ENCODE measurements around the gene FOXRED2. TPM values are rescaled to one million over a fixed set of nuclear protein-coding genes. Genes with fewer than 3 reads are reported as not detected.

Gene FOXRED2
- total and polyA plus RNA-seq, 2 donors (not counting 1 experiment from before 2014, with no cell fraction given), result 0.86 to 7.4 TPM

DNA sequence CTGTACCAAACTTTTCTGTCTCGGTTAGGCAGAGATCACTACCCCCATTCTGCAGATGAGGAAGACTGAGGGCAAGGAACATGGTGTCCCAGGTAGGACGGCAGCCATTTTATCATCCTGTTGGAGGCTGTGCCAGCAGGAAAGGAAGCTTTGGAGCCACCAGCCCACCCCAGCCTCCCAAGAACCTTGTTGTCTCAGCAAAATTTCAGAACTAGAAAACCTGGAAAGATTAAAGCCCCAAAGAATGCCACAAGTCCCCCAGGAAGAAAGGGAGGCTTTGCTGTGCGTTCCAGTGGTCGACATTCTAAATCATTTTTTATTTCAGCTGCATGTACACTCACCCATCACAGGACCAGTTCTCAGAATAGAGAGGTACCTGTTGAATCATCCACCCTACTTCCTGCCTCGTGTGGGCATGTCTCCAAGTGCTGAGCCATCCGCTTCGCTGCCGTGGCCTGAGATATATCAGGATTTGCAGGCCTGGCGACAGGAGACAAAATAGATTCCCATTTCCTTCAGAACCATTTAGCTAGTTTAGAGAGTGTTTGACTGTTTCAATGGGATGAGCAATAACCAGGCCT is 35.1 kb upstream of the FOXRED2 start:
- ATAC-seq (ENCODE audit: low read depth) (no peak), DNase-seq (no peak)
- Mint-ChIP-seq H3K27ac (no peak overlapping the region), H3K27me3 (peaks cover 9% of the 10 kb centered on the region), H3K4me1 (peaks cover 2% of the 10 kb centered on the region), H3K4me3 (no peak overlapping the region), H3K9me3 (ENCODE audit: insufficient read depth) (no peaks in the 10 kb centered on the region)
- intact Hi-C loops (cut with micrococcal nuclease), result no loop called here
- H3K4me2 ChIP-seq (replicated peaks; ENCODE audit: low read depth, low read length, poor library complexity, severe bottlenecking), result no peak overlapping the region
- peaks cover 0 to 8% of the 10 kb centered on the region in 2 donors for H3K4me1 ChIP-seq (ENCODE audit: control insufficient read depth in 2 of 2, insufficient read depth in 2 of 2, low read length in 2 of 2)
- H3K36me3 ChIP-seq (replicated peaks in 1 of 2; ENCODE audit: control extremely low read depth in 1 of 2, control insufficient read depth in 1 of 2, extremely low read depth in 1 of 2, insufficient read depth in 2 of 2, low read length in 1 of 2), result no peaks in the 10 kb centered on the region
- H3K79me2 ChIP-seq (ENCODE audit: control insufficient read depth, insufficient read depth, low read length), result no peaks in the 10 kb centered on the region
- H3K27me3 ChIP-seq (replicated peaks in 1 of 4; ENCODE audit: control extremely low read depth in 1 of 4, control insufficient read depth in 3 of 4, insufficient read depth in 4 of 4, low read length in 3 of 4), result no peaks in the 10 kb centered on the region
- H3K9me3 ChIP-seq (ENCODE audit: control extremely low read depth in 1 of 3, control insufficient read depth in 2 of 3, insufficient read depth in 1 of 3, low read length in 2 of 3), result no peaks in the 10 kb centered on the region
- 57% methylated on average over 4 of the region's 9 CpGs for WGBS (ENCODE audit: insufficient coverage)
- no peak overlapping the region for H3K4me3 ChIP-seq (ENCODE audit: control extremely low read depth in 1 of 5, extremely low read depth in 1 of 5, insufficient read depth in 1 of 5, low read depth in 2 of 5, low read length in 4 of 5)
- H2AFZ ChIP-seq (ENCODE audit: insufficient read depth, low read depth, low read length, poor library complexity, severe bottlenecking), result no peak overlapping the region
- H4K20me1 ChIP-seq (ENCODE audit: control insufficient read depth, insufficient read depth, low read length, poor library complexity, severe bottlenecking), result no peaks in the 10 kb centered on the region
- ChIA-PET POLR2A (no interaction called here), CTCF (interaction anchor here (0.8 kb wide), 1 partner anchor 436 kb away, joined by 4 read pairs; no protein-coding TSS in a partner anchor)
- no peak overlapping the region for H3K27ac ChIP-seq (ENCODE audit: low read length in 2 of 2)
- no peak for TF ChIP-seq EZH2 (IDR thresholded peaks at IDR 0.05; ENCODE audit: borderline replicate concordance, insufficient read depth, low read depth, low read length, poor library complexity, severe bottlenecking)
- TF ChIP-seq, protein P1, sequence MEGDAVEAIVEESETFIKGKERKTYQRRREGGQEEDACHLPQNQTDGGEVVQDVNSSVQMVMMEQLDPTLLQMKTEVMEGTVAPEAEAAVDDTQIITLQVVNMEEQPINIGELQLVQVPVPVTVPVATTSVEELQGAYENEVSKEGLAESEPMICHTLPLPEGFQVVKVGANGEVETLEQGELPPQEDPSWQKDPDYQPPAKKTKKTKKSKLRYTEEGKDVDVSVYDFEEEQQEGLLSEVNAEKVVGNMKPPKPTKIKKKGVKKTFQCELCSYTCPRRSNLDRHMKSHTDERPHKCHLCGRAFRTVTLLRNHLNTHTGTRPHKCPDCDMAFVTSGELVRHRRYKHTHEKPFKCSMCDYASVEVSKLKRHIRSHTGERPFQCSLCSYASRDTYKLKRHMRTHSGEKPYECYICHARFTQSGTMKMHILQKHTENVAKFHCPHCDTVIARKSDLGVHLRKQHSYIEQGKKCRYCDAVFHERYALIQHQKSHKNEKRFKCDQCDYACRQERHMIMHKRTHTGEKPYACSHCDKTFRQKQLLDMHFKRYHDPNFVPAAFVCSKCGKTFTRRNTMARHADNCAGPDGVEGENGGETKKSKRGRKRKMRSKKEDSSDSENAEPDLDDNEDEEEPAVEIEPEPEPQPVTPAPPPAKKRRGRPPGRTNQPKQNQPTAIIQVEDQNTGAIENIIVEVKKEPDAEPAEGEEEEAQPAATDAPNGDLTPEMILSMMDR (IDR thresholded peaks at IDR 0.05), result no peak
- no peak overlapping the region for H3K9ac ChIP-seq (ENCODE audit: low read length)

DNA sequence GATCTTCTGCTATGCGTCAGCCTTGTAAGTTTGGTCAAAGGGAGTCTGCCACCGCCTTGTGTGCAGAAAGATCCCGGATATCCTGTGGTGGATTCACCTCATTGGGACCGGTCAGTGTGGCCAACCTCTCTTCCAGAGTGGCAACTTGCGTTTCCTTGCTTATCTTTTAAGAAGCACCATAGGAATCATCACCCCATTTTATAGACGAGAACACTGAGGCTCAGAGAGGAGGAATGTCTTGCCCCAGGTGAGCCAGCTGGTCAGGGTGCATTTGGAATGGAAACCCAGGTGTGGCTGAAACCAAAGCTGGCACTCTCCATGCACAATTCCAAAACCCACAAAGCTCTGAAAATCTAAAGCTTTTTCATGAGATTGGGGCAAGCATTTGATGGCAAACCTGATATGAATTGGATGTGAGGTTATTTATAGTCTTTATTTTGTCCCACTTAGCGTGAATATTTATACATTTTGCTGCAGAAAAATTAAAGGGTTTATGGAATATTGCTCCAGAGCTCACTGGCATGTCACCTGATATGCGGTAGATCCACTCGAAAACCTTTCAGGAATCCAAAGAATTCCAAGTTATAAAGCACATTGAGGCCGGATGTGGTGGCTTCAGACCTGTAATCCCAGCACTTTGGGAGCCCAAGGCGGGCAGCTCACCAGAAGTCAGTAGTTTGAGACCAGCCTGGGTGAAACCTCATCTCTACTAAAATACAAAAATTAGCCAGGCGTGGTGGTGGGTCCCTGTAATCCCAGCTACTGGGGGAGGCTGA is 34.2 kb upstream of the FOXRED2 start:
- Histone ChIP-seq H3K4me1 (ENCODE audit: control insufficient read depth in 2 of 2, insufficient read depth in 2 of 2, low read length in 2 of 2) (peaks cover 0 to 6% of the 10 kb centered on the region in 2 donors), H3K27me3 (replicated peaks in 1 of 4; ENCODE audit: control extremely low read depth in 1 of 4, control insufficient read depth in 3 of 4, insufficient read depth in 4 of 4, low read length in 3 of 4) (no peaks in the 10 kb centered on the region), H3K36me3 (replicated peaks in 1 of 2; ENCODE audit: control extremely low read depth in 1 of 2, control insufficient read depth in 1 of 2, extremely low read depth in 1 of 2, insufficient read depth in 2 of 2, low read length in 1 of 2) (no peaks in the 10 kb centered on the region), H3K4me3 (ENCODE audit: control extremely low read depth in 1 of 5, extremely low read depth in 1 of 5, insufficient read depth in 1 of 5, low read depth in 2 of 5, low read length in 4 of 5) (no peak overlapping the region), H3K4me2 (replicated peaks; ENCODE audit: low read depth, low read length, poor library complexity, severe bottlenecking) (no peak overlapping the region), H4K20me1 (ENCODE audit: control insufficient read depth, insufficient read depth, low read length, poor library complexity, severe bottlenecking) (no peaks in the 10 kb centered on the region), H2AFZ (ENCODE audit: insufficient read depth, low read depth, low read length, poor library complexity, severe bottlenecking) (no peak overlapping the region), H3K9ac (ENCODE audit: low read length) (no peak overlapping the region), H3K27ac (ENCODE audit: low read length in 2 of 2) (no peak overlapping the region), H3K9me3 (ENCODE audit: control extremely low read depth in 1 of 3, control insufficient read depth in 2 of 3, insufficient read depth in 1 of 3, low read length in 2 of 3) (no peaks in the 10 kb centered on the region), H3K79me2 (ENCODE audit: control insufficient read depth, insufficient read depth, low read length) (no peaks in the 10 kb centered on the region)
- intact Hi-C loops (cut with micrococcal nuclease), result no loop called here
- Mint-ChIP-seq H3K9me3 (ENCODE audit: insufficient read depth) (no peaks in the 10 kb centered on the region), H3K4me3 (no peak overlapping the region), H3K27me3 (peaks cover 9% of the 10 kb centered on the region), H3K27ac (no peak overlapping the region), H3K4me1 (peaks cover under 1% of the 10 kb centered on the region)
- ChIA-PET POLR2A (no interaction called here), CTCF (interaction anchor here (0.8 kb wide), 1 partner anchor 437 kb away, joined by 4 read pairs; no protein-coding TSS in a partner anchor)
- TF ChIP-seq, protein P1 (IDR thresholded peaks at IDR 0.05), result no peak
- TF ChIP-seq EZH2 (IDR thresholded peaks at IDR 0.05; ENCODE audit: borderline replicate concordance, insufficient read depth, low read depth, low read length, poor library complexity, severe bottlenecking), result no peak
- DNase-seq, result no peak
- no peak for ATAC-seq (ENCODE audit: low read depth)
- 90% methylated on average over 9 of the region's 12 CpGs for WGBS (ENCODE audit: insufficient coverage)

Data from B cell (primary cell).